Naive thymus-derived CD4-positive, alpha-beta T cell (primary cell): ENCODE data around the gene BMP6. TPM values are rescaled to one million over a fixed set of nuclear protein-coding genes. Genes with fewer than 3 reads are reported as not detected.

ENCODE experiments used
- ATAC-seq: fragments of 150-1000 bp; cut with Tn5 transposase; 2 replicates; pipeline ENCODE4 v1.10.0; 2021; ENCODE audit warnings: mild to moderate bottlenecking, moderate library complexity
- CTCF ChIA-PET: fragments of 350-600 bp; sonication (Branson Sonifier 250); formaldehyde crosslinking; loops from one replicate; lab custom pipeline; 2021; ENCODE audit warnings: antibody characterized with exemption; lab: Charles Lee
- POLR2A ChIA-PET: fragments of 350-600 bp; sonication (Branson Sonifier 250); formaldehyde crosslinking; loops from one replicate; lab custom pipeline; 2021; ENCODE audit warnings: antibody characterized with exemption, inconsistent platforms; lab: Charles Lee
- DNase-seq, 9 donors: peaks; one replicate each; pipeline versions ENCODE4 v3.0.0 to v3.0.0-alpha.2; 2020 to 2022; ENCODE audit warnings: mixed read lengths in 1 of 9
- H3K27ac ChIP-seq: one replicate; pipeline ENCODE4 v1.7.0; 2013; ENCODE audit warnings: mild to moderate bottlenecking, low read depth, low read length, moderate library complexity
- H3K27me3 ChIP-seq, 2 donors: one replicate each; pipeline ENCODE4 v1.7.0; 2013; ENCODE audit warnings: low read length in 2 of 2, mild to moderate bottlenecking in 2 of 2, moderate library complexity in 2 of 2; ENCODE audit not compliant: control insufficient read depth in 2 of 2, insufficient read depth in 2 of 2
- H3K36me3 ChIP-seq, 3 experiments: 1 replicate in 2 of 3; 2 replicates in 1 of 3; pipeline ENCODE4 v1.7.0; 2013; ENCODE audit warnings: low read length in 3 of 3, mild to moderate bottlenecking in 3 of 3, moderate library complexity in 1 of 3; ENCODE audit not compliant: insufficient read depth in 3 of 3, control insufficient read depth in 2 of 3
- H3K4me1 ChIP-seq, 2 donors: one replicate each; pipeline ENCODE4 v1.7.0; 2013; ENCODE audit warnings: low read length in 2 of 2, mild to moderate bottlenecking in 2 of 2, moderate library complexity in 1 of 2; ENCODE audit not compliant: control insufficient read depth in 2 of 2, insufficient read depth in 2 of 2
- H3K4me3 ChIP-seq: 2 replicates; pipeline ENCODE4 v1.7.0; 2013; ENCODE audit warnings: mild to moderate bottlenecking, low read length
- H3K9me3 ChIP-seq, 3 experiments: 1 replicate in 2 of 3; 2 replicates in 1 of 3; pipeline ENCODE4 v1.7.0; 2013; ENCODE audit warnings: low read length in 3 of 3; ENCODE audit not compliant: control insufficient read depth in 2 of 3
- H3K27ac Mint-ChIP-seq, 9 donors: one replicate each; pipeline ENCODE4 v1.8.0; 2020 to 2022; ENCODE audit warnings: mixed read lengths in 9 of 9, mild to moderate bottlenecking in 8 of 9, moderate library complexity in 5 of 9, inconsistent platforms in 2 of 9
- H3K27me3 Mint-ChIP-seq, 5 donors: one replicate each; pipeline ENCODE4 v1.8.0; 2021 to 2022; ENCODE audit warnings: mixed read lengths in 5 of 5, mild to moderate bottlenecking in 1 of 5
- H3K36me3 Mint-ChIP-seq, 5 donors: one replicate each; pipeline ENCODE4 v1.8.0; 2020 to 2022; ENCODE audit warnings: mixed read lengths in 5 of 5, mild to moderate bottlenecking in 3 of 5, inconsistent platforms in 1 of 5
- H3K4me1 Mint-ChIP-seq, 7 donors: one replicate each; pipeline ENCODE4 v1.8.0; 2020 to 2022; ENCODE audit warnings: mixed read lengths in 7 of 7, mild to moderate bottlenecking in 3 of 7, inconsistent platforms in 1 of 7
- H3K4me3 Mint-ChIP-seq, 10 donors: one replicate each; pipeline ENCODE4 v1.8.0; 2020 to 2022; ENCODE audit warnings: mild to moderate bottlenecking in 10 of 10, mixed read lengths in 10 of 10, moderate library complexity in 6 of 10, inconsistent platforms in 2 of 10
- H3K9me3 Mint-ChIP-seq, 11 donors: one replicate each; pipeline ENCODE4 v1.8.0; 2020 to 2022; ENCODE audit warnings: mixed read lengths in 11 of 11, mild to moderate bottlenecking in 4 of 11, inconsistent platforms in 1 of 11, moderate library complexity in 1 of 11
- intact Hi-C, 2 donors: fragments of 100-400 bp; cut with micrococcal nuclease; formaldehyde crosslinking; loops; one replicate each; pipeline ENCODE4 v1.15.1; 2023
- polyA plus RNA-seq, 2 donors: library from polyadenylated mRNA; unstranded; fragments of 300-500 nt; fragmentation: Illumina TruSeq; gene quantifications; one replicate each; pipeline ENCODE4 v1.2.3, GENCODE V29; 2021
- total RNA-seq, 6 experiments: library from RNA in 5 of 6; stranded (reverse) in 5 of 6; gene quantifications; 1 replicate in 5 of 6; 2 replicates in 1 of 6; pipeline ENCODE4 v1.2.3 and lab custom pipeline; 2021 to 2026

BMP6 gene
- total and polyA plus RNA-seq, 7 experiments from 2014 or later: 0.07 to 0.56 (median 0.37) TPM; not detected in 4

- H3K36me3 Mint-ChIP-seq: no peaks in the 10 kb centered on the region
- no peak overlapping the region for H3K27ac Mint-ChIP-seq
- Histone ChIP-seq H3K36me3 (no peaks in the 10 kb centered on the region), H3K4me3 (no peak overlapping the region), H3K4me1 (peaks cover 0 to 6% of the 10 kb centered on the region in 2 donors), H3K9me3 (no peaks in the 10 kb centered on the region), H3K27ac (no peak overlapping the region), H3K27me3 (no peaks in the 10 kb centered on the region)
- peaks cover 0 to 7% (median 0%) of the 10 kb centered on the region in 5 donors for H3K27me3 Mint-ChIP-seq
- ATAC-seq (no peak), DNase-seq (no peak)
- ChIA-PET CTCF (no interaction called here), POLR2A (no interaction called here)
- no peak overlapping the region for H3K4me3 Mint-ChIP-seq
- H3K9me3 Mint-ChIP-seq: no peaks in the 10 kb centered on the region
- intact Hi-C loops: loop anchor here (5.0 to 10.0 kb wide), 3 partner anchors 90 to 603 kb away; partner anchors contain the start of genes SLC35B3 (in 1 of the 2) and SSR1 (in 1 of the 2)
- no peaks in the 10 kb centered on the region for H3K4me1 Mint-ChIP-seq
Observed at GRCh38 chr6:7914991-7915789, 189.3 kb downstream of the BMP6 start.

GRCh38 chr6:7916959-7917358 lies 191.1 kb downstream of the BMP6 start:
- no peak overlapping the region for H3K4me3 ChIP-seq
- POLR2A ChIA-PET: no interaction called here
- no peak overlapping the region for H3K4me3 Mint-ChIP-seq
- H3K9me3 Mint-ChIP-seq: no peaks in the 10 kb centered on the region
- H3K4me1 Mint-ChIP-seq: no peaks in the 10 kb centered on the region
- no peaks in the 10 kb centered on the region for H3K9me3 ChIP-seq
- CTCF ChIA-PET: interaction anchor here (0.7 kb wide), 1 partner anchor 1241 kb away, joined by 3 read pairs; no protein-coding TSS in a partner anchor
- H3K27ac ChIP-seq: no peak overlapping the region
- no peak for ATAC-seq
- no peaks in the 10 kb centered on the region for H3K36me3 Mint-ChIP-seq
- no peak overlapping the region for H3K27ac Mint-ChIP-seq
- intact Hi-C loops: loop anchor here (10.0 kb wide), 2 partner anchors 88 to 518 kb away; partner anchors contain the start of gene SLC35B3 (in 1 of the 2)
- no peaks in the 10 kb centered on the region for H3K27me3 ChIP-seq
- H3K27me3 Mint-ChIP-seq: peaks cover 0 to 7% (median 0%) of the 10 kb centered on the region in 5 donors
- DNase-seq: no peak
- no peaks in the 10 kb centered on the region for H3K4me1 ChIP-seq
- no peaks in the 10 kb centered on the region for H3K36me3 ChIP-seq

- Histone ChIP-seq H3K36me3 (no peaks in the 10 kb centered on the region), H3K9me3 (no peaks in the 10 kb centered on the region), H3K27me3 (no peaks in the 10 kb centered on the region), H3K4me1 (no peaks in the 10 kb centered on the region), H3K27ac (no peak overlapping the region), H3K4me3 (no peak overlapping the region)
- Mint-ChIP-seq H3K36me3 (no peaks in the 10 kb centered on the region), H3K27me3 (peaks cover 0 to 7% (median 0%) of the 10 kb centered on the region in 5 donors), H3K9me3 (no peaks in the 10 kb centered on the region), H3K4me1 (no peaks in the 10 kb centered on the region), H3K27ac (no peak overlapping the region), H3K4me3 (no peak overlapping the region)
- DNase-seq (no peak), ATAC-seq (no peak)
- intact Hi-C loops: loop anchor here (10.0 kb wide), 2 partner anchors 87 to 517 kb away; partner anchors contain the start of gene SLC35B3 (in 1 of the 2)
- ChIA-PET CTCF (interaction anchor here (0.5 kb wide), 1 partner anchor 198 kb away, joined by 3 read pairs; no protein-coding TSS in a partner anchor), POLR2A (no interaction called here)
Observed at GRCh38 chr6:7917729-7918128, 191.8 kb downstream of the BMP6 start.

GRCh38 chr6:7918403-7918802 lies 192.5 kb downstream of the BMP6 start:
- Histone ChIP-seq H3K4me3 (no peak overlapping the region), H3K36me3 (no peaks in the 10 kb centered on the region), H3K9me3 (no peaks in the 10 kb centered on the region), H3K4me1 (no peaks in the 10 kb centered on the region), H3K27me3 (no peaks in the 10 kb centered on the region), H3K27ac (no peak overlapping the region)
- intact Hi-C loops: loop anchor here (10.0 kb wide), 2 partner anchors 86 to 516 kb away; partner anchors contain the start of gene SLC35B3 (in 1 of the 2)
- peaks cover 0 to 8% (median 0%) of the 10 kb centered on the region in 5 donors for H3K27me3 Mint-ChIP-seq
- ATAC-seq (no peak), DNase-seq (no peak)
- ChIA-PET POLR2A (no interaction called here), CTCF (interaction anchor here (0.5 kb wide), 1 partner anchor 199 kb away, joined by 3 read pairs; no protein-coding TSS in a partner anchor)
- no peak overlapping the region for H3K27ac Mint-ChIP-seq
- H3K4me3 Mint-ChIP-seq: no peak overlapping the region
- no peaks in the 10 kb centered on the region for H3K9me3 Mint-ChIP-seq
- H3K4me1 Mint-ChIP-seq: no peaks in the 10 kb centered on the region
- H3K36me3 Mint-ChIP-seq: no peaks in the 10 kb centered on the region

GRCh38 chr6:7919871-7920270 lies 194.0 kb downstream of the BMP6 start:
- Mint-ChIP-seq H3K9me3 (peaks cover 2 to 14% (median 11%) of the 10 kb centered on the region in 11 donors), H3K27ac (no peak overlapping the region), H3K4me3 (no peak overlapping the region), H3K36me3 (peaks cover 0 to 13% (median 0%) of the 10 kb centered on the region in 5 donors), H3K27me3 (peaks cover 5 to 21% (median 6%) of the 10 kb centered on the region in 5 donors), H3K4me1 (no peaks in the 10 kb centered on the region)
- no peak overlapping the region for H3K4me3 ChIP-seq
- H3K4me1 ChIP-seq: no peaks in the 10 kb centered on the region
- H3K9me3 ChIP-seq: peaks cover 0 to 9% (median 0%) of the 10 kb centered on the region in 3 experiments
- intact Hi-C loops: loop anchor here (10.0 kb wide), 2 partner anchors 85 to 515 kb away; partner anchors contain the start of gene SLC35B3 (in 1 of the 2)
- CTCF ChIA-PET: no interaction called here
- DNase-seq (peak in 1 of 9 donors; percentile 31), ATAC-seq (no peak)
- H3K27me3 ChIP-seq: no peaks in the 10 kb centered on the region
- no peak overlapping the region for H3K27ac ChIP-seq
- POLR2A ChIA-PET: no interaction called here
- H3K36me3 ChIP-seq: no peaks in the 10 kb centered on the region

GRCh38 chr6:7920425-7920824 lies 194.5 kb downstream of the BMP6 start:
- Histone ChIP-seq H3K4me1 (no peaks in the 10 kb centered on the region), H3K27ac (no peak overlapping the region), H3K4me3 (no peak overlapping the region), H3K9me3 (peaks cover 0 to 11% (median 0%) of the 10 kb centered on the region in 3 experiments), H3K27me3 (no peaks in the 10 kb centered on the region), H3K36me3 (no peaks in the 10 kb centered on the region)
- H3K27me3 Mint-ChIP-seq: peaks cover 6 to 26% (median 10%) of the 10 kb centered on the region in 5 donors
- H3K9me3 Mint-ChIP-seq: peaks cover 2 to 19% (median 17%) of the 10 kb centered on the region in 11 donors
- no peaks in the 10 kb centered on the region for H3K4me1 Mint-ChIP-seq
- ATAC-seq (no peak), DNase-seq (no peak)
- CTCF ChIA-PET: no interaction called here
- no peak overlapping the region for H3K27ac Mint-ChIP-seq
- intact Hi-C loops: no loop called here
- POLR2A ChIA-PET: no interaction called here
- no peak overlapping the region for H3K4me3 Mint-ChIP-seq
- H3K36me3 Mint-ChIP-seq: peaks cover 0 to 18% (median 2%) of the 10 kb centered on the region in 5 donors
